ENCODE data around the gene CD2BP2. TPM values are rescaled to one million over a fixed set of nuclear protein-coding genes. Genes with fewer than 3 reads are reported as not detected.
A peak's percentile ranks its signal among the peaks of the same experiment; 100 is the strongest.

Gene CD2BP2
- total RNA-seq, 1 donor from 2014 or later = 65.1 TPM

DNA sequence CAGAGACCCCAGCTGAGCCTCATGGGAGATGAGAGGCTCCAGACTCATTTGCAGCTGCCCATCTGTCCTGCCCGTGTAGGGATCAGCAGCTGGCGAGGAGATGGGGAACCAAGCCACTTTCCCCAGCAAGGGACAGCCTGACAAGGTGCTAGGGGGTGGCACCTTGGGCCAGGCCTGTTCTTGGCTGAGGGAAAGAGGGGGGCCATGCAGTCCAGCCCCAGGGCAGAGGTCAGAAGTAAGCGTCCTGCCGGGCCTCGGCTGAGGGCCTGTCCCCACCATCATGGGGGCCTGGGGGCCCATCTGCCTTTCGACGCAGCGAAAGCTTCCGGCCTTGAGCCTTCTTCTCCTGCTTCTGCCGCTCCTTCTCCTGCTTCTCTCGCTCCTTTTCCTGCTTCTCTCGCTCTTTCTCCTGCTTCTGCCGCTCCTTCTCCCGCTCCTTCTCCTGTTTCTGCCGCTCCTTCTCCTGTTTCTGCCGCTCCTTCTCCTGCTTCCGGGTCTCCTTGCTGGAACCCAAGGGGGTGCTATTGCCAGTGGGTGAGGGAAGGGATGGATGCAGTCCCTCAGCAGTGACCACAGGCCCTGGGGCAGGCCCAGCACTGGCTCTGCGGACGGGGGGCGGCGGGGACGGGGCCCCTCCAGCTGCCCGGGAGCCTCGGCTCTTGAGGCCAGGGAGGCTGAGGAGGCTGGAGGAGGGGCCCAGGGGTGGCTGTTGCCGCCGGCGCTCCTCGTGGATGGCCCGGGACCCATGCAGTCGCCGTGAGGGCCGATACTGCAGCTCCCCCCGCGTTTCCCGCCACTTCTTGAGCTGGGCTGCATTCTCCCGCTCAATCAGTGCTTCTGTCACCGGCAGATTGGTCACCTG is 2.8 kb upstream of the CD2BP2 start:
- no peak for DNase-seq (ENCODE audit: extremely low spot score, unreplicated experiment)
- H3K27ac Mint-ChIP-seq (ENCODE audit: unreplicated experiment) = no peak overlapping the region
- no peaks in the 10 kb centered on the region for H3K9me3 Mint-ChIP-seq (ENCODE audit: unreplicated experiment)
- H3K4me1 Mint-ChIP-seq (ENCODE audit: unreplicated experiment) = peaks cover 20% of the 10 kb centered on the region
- TF ChIP-seq, protein P1, sequence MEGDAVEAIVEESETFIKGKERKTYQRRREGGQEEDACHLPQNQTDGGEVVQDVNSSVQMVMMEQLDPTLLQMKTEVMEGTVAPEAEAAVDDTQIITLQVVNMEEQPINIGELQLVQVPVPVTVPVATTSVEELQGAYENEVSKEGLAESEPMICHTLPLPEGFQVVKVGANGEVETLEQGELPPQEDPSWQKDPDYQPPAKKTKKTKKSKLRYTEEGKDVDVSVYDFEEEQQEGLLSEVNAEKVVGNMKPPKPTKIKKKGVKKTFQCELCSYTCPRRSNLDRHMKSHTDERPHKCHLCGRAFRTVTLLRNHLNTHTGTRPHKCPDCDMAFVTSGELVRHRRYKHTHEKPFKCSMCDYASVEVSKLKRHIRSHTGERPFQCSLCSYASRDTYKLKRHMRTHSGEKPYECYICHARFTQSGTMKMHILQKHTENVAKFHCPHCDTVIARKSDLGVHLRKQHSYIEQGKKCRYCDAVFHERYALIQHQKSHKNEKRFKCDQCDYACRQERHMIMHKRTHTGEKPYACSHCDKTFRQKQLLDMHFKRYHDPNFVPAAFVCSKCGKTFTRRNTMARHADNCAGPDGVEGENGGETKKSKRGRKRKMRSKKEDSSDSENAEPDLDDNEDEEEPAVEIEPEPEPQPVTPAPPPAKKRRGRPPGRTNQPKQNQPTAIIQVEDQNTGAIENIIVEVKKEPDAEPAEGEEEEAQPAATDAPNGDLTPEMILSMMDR (IDR thresholded peaks at IDR 0.05) = no peak
- H3K4me3 Mint-ChIP-seq (ENCODE audit: unreplicated experiment) = no peak overlapping the region
- no peaks in the 10 kb centered on the region for H3K27me3 Mint-ChIP-seq (ENCODE audit: unreplicated experiment)
- peaks cover 20% of the 10 kb centered on the region for H3K36me3 Mint-ChIP-seq (ENCODE audit: unreplicated experiment)

DNA sequence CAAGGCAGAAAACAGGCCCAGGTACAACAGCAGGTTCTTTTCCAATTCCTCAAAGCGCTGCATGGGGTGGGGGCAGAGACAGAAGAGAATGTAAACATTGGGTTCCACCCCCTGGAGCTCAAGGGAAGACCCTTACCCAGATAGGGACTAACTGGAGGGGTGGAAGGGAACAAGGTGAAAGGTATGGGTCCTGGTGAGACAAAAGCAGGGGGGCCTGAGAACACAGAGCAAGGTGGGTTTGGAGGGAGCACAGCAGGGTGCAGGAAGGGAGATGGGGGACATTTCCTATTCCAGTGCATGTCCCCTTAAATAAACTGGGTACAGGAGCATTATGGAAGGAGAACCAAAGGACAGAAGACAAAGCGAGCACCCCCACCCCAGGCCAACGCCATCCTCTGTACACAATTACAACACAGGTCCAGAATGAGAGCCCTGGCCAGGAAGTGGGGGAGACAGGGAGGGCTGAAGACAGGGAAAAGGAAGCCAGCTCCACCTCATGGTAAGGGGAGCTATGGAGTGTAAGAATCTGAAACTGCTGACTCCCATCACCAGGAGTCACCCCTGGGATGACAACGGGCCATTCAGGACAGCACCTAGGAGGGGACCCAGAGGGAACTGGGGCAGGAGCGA is 2.1 kb upstream of the CD2BP2 start:
- Mint-ChIP-seq H3K4me3 (ENCODE audit: unreplicated experiment) (no peak overlapping the region), H3K9me3 (ENCODE audit: unreplicated experiment) (no peaks in the 10 kb centered on the region), H3K27ac (ENCODE audit: unreplicated experiment) (peak overlapping the region; percentile 48), H3K4me1 (ENCODE audit: unreplicated experiment) (peaks cover 22% of the 10 kb centered on the region), H3K36me3 (ENCODE audit: unreplicated experiment) (peaks cover 21% of the 10 kb centered on the region), H3K27me3 (ENCODE audit: unreplicated experiment) (no peaks in the 10 kb centered on the region)
- no peak for DNase-seq (ENCODE audit: extremely low spot score, unreplicated experiment)
- TF ChIP-seq, protein P1 (IDR thresholded peaks at IDR 0.05) = no peak

DNA sequence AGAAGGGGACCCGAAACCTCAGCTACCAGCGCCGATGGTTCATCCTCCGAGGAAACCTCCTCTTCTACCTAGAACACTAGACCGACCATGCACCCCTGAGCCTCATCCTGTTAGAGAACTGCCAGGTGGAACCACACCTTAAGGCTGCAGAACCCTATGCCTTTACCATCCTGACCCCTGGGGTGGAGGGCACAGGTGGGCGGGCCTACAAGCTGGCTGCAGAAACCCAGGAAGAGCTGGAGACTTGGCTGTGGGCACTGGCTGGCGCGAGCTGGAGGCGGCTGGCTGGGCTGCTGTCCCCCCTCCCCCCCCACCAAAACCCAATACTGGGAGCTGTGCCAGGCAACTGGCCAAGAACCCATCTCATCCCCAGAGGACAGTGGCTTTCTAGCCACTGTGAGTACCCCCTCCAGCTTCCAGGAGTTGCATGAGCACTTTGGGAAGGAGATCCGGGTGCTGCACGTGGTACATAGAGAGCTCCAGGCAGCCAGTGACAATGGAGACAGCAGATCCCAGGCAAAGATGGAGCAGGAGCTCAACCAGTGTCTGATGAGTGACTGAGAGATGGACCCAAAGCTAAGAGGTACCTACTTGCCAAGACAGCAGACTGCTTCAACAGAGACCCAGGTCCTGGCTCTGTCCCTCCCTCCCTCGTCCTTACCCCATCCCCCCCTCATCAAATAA is 1.4 kb upstream of the CD2BP2 start:
- H3K27me3 Mint-ChIP-seq (ENCODE audit: unreplicated experiment) = no peaks in the 10 kb centered on the region
- peaks cover 23% of the 10 kb centered on the region for H3K4me1 Mint-ChIP-seq (ENCODE audit: unreplicated experiment)
- peak overlapping the region; percentile 100 for H3K27ac Mint-ChIP-seq (ENCODE audit: unreplicated experiment)
- peak overlapping the region; percentile 91 for H3K4me3 Mint-ChIP-seq (ENCODE audit: unreplicated experiment)
- TF ChIP-seq, protein P1 (IDR thresholded peaks at IDR 0.05) = no peak
- no peaks in the 10 kb centered on the region for H3K9me3 Mint-ChIP-seq (ENCODE audit: unreplicated experiment)
- peaks cover 23% of the 10 kb centered on the region for H3K36me3 Mint-ChIP-seq (ENCODE audit: unreplicated experiment)
- no peak for DNase-seq (ENCODE audit: extremely low spot score, unreplicated experiment)

DNA sequence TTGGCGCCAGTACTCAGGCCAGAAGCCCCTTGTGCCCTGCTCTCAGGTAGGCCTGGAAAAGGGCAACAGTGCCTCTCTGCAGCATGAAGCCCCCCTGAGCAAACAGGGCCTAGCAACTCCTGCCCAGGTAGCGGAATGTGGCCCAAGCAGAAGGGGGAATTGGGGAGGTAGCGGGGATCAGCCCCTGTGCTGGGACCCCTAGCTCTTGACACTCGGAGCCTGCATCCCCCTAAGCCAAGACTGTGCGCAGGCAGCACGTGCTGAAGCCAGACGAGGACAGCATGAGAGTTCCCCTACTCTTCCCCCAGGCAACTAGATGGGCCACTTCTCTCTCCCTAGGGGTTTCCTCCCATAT is 823 bp upstream of the CD2BP2 start:
- H3K36me3 Mint-ChIP-seq (ENCODE audit: unreplicated experiment) = peaks cover 24% of the 10 kb centered on the region

More for the DNA sequence above, 823 bp upstream of the CD2BP2 start:
- no peak for DNase-seq (ENCODE audit: extremely low spot score, unreplicated experiment)
- Mint-ChIP-seq H3K4me3 (ENCODE audit: unreplicated experiment) (peak overlapping the region; percentile 91), H3K9me3 (ENCODE audit: unreplicated experiment) (no peaks in the 10 kb centered on the region), H3K27ac (ENCODE audit: unreplicated experiment) (peak overlapping the region; percentile 100), H3K27me3 (ENCODE audit: unreplicated experiment) (no peaks in the 10 kb centered on the region), H3K4me1 (ENCODE audit: unreplicated experiment) (peaks cover 23% of the 10 kb centered on the region)
- TF ChIP-seq, protein P1 (IDR thresholded peaks at IDR 0.05) = no peak
